ENCODE data around the gene APC.

DNA sequence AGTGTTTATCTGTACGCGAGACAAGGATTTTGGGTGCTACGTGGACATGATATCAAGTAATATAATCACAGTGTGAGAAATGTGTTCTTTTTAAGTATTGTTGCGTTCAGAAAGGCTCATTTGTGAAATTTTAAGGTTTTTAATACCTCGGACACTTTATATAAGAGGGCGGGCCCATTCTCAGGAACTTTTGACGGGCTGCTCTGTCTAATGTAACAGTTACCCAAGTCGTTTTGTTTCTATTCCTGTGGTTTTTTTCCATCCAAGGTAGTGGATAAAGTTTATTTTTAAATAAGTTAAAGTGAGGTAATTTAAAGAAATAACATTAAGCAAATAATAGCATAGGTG lies 123.9 kb downstream of the APC start:
- TF ChIP-seq, protein P1, sequence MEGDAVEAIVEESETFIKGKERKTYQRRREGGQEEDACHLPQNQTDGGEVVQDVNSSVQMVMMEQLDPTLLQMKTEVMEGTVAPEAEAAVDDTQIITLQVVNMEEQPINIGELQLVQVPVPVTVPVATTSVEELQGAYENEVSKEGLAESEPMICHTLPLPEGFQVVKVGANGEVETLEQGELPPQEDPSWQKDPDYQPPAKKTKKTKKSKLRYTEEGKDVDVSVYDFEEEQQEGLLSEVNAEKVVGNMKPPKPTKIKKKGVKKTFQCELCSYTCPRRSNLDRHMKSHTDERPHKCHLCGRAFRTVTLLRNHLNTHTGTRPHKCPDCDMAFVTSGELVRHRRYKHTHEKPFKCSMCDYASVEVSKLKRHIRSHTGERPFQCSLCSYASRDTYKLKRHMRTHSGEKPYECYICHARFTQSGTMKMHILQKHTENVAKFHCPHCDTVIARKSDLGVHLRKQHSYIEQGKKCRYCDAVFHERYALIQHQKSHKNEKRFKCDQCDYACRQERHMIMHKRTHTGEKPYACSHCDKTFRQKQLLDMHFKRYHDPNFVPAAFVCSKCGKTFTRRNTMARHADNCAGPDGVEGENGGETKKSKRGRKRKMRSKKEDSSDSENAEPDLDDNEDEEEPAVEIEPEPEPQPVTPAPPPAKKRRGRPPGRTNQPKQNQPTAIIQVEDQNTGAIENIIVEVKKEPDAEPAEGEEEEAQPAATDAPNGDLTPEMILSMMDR (IDR thresholded peaks at IDR 0.05), result no peak
- TF ChIP-seq EZH2 (IDR thresholded peaks at IDR 0.05; ENCODE audit: borderline replicate concordance, insufficient read depth, low read depth, low read length, poor library complexity, severe bottlenecking), result no peak

Measured in B cell (primary cell).